ENCODE measurements around the gene BCORL1.

BCORL1 gene

GRCh38 chrX:129998021-129998420 lies 15.6 kb downstream of the BCORL1 start:
- Histone ChIP-seq H3K4me1 (peaks cover 0 to 13% (median 0%) of the 10 kb centered on the region in 4 donors), H3K4me3 (no peak overlapping the region), H3K27ac (no peak overlapping the region), H3K36me3 (no peaks in the 10 kb centered on the region), H3K9me3 (no peaks in the 10 kb centered on the region), H3K27me3 (no peaks in the 10 kb centered on the region)
- intact Hi-C loops (cut with DNase I; ENCODE audit: low total_unique reads) = no loop called here
- TF ChIP-seq CTCF (IDR thresholded peaks at IDR 0.05) = no peak
- no peak for DNase-seq

DNA sequence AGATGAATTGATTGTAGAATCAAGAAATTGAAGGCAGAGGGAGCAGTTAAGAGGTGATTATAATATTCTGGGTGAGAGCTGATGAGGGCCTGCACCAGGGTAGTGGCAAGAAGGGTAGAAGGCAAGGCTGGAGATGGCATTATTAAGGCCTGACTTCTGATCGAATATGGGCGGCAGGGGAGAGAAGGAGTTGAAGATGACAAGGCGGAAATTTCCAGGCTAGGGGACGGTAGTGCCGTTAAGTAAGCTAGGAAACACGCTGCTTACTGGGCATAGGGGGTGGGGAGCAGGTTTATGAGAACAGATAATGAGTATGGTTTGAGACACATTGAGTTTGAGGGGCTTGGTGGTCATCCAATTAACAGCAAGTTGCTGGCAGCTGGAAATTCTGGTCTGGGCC lies 19.5 kb downstream of the BCORL1 start:
- H3K27me3 ChIP-seq = no peaks in the 10 kb centered on the region
- DNase-seq = no peak
- no peaks in the 10 kb centered on the region for H3K4me1 ChIP-seq
- no peak overlapping the region for H3K27ac ChIP-seq
- no peak for TF ChIP-seq CTCF (IDR thresholded peaks at IDR 0.05)
- no peak overlapping the region for H3K4me3 ChIP-seq
- H3K9me3 ChIP-seq = no peaks in the 10 kb centered on the region
- peaks cover 0 to 13% (median 12%) of the 10 kb centered on the region in 3 donors for H3K36me3 ChIP-seq
- intact Hi-C loops (cut with DNase I; ENCODE audit: low total_unique reads) = no loop called here

GRCh38 chrX:130002541-130002940 lies 20.1 kb downstream of the BCORL1 start:
- no peaks in the 10 kb centered on the region for H3K9me3 ChIP-seq
- TF ChIP-seq CTCF (IDR thresholded peaks at IDR 0.05) = no peak
- H3K36me3 ChIP-seq = peaks cover 0 to 13% (median 12%) of the 10 kb centered on the region in 3 donors
- no peak for DNase-seq
- no peak overlapping the region for H3K4me3 ChIP-seq
- no peaks in the 10 kb centered on the region for H3K27me3 ChIP-seq
- intact Hi-C loops (cut with DNase I; ENCODE audit: low total_unique reads) = no loop called here
- H3K27ac ChIP-seq = no peak overlapping the region
- H3K4me1 ChIP-seq = no peaks in the 10 kb centered on the region

GRCh38 chrX:130005089-130005807 lies 22.8 kb downstream of the BCORL1 start:
- H3K9me3 ChIP-seq = no peaks in the 10 kb centered on the region
- H3K27me3 ChIP-seq = no peaks in the 10 kb centered on the region
- no peak for DNase-seq
- H3K36me3 ChIP-seq = peaks cover 0 to 19% (median 18%) of the 10 kb centered on the region in 3 donors
- no peak overlapping the region for H3K27ac ChIP-seq
- intact Hi-C loops (cut with DNase I; ENCODE audit: low total_unique reads) = no loop called here
- TF ChIP-seq CTCF (IDR thresholded peaks at IDR 0.05) = no peak
- H3K4me1 ChIP-seq = no peaks in the 10 kb centered on the region
- no peak overlapping the region for H3K4me3 ChIP-seq

DNA sequence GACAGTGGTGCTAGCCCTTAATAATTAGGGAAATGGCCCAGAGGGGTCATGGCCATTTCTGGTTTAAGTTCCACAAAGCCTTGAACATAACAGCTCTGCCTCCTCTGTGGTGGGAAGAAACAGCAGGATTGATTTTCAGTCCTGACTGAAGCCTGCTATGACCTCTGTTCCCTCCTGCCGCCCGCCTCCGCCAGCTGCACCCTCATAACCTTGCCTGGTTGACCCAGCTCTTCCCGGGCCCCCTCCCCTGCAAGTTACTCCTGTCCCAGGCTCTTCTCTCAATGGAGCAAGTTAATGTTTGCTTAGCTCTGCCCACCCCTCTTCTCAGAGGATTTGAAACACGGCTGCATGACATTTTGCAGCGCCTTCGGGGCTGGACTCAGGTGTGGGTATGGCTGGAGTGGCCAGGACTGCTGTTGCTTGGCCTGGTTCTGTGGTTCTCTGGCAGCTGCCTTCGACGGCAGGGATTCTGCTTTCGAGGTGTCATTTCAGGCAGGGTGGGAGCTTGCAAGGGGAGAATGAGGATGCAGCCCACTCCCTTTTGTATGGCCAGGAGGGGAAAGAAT lies 27.3 kb downstream of the BCORL1 start:
- Histone ChIP-seq H3K36me3 (peaks cover 5 to 46% (median 27%) of the 10 kb centered on the region in 3 donors), H3K27ac (no peak overlapping the region), H3K4me3 (no peak overlapping the region), H3K27me3 (no peaks in the 10 kb centered on the region), H3K9me3 (no peaks in the 10 kb centered on the region), H3K4me1 (no peaks in the 10 kb centered on the region)
- no peak for DNase-seq
- TF ChIP-seq CTCF (IDR thresholded peaks at IDR 0.05) = no peak
- intact Hi-C loops (cut with DNase I; ENCODE audit: low total_unique reads) = no loop called here
